ENCODE results near the gene SH3BP5L.

- no peak for TF ChIP-seq POLR2A (IDR thresholded peaks at IDR 0.05)
- TF ChIP-seq CTCF (IDR thresholded peaks at IDR 0.05) = no peak
These were observed 11.4 kb downstream of the SH3BP5L start for GRCh38 chr1:248814351-248814750.
